Osteoblast (primary cell): Measurements from ENCODE around the gene CSNK1A1L. TPM values are rescaled to one million over a fixed set of nuclear protein-coding genes. Genes with fewer than 3 reads are reported as not detected.

Experiments used
- DNase-seq: peaks from one replicate; pipeline ENCODE4 v3.0.0; 2011; ENCODE audit warnings: low spot score, mixed read lengths; ENCODE audit not compliant: insufficient read length; ENCODE audit errors: missing footprints
- H2AFZ ChIP-seq: 2 replicates; pipeline ENCODE4 v1.6.0; 2011; ENCODE audit warnings: mild to moderate bottlenecking, low read length
- H3K27ac ChIP-seq: 2 replicates; pipeline ENCODE4 v1.5.1; 2011; ENCODE audit warnings: mild to moderate bottlenecking, low read depth, low read length, moderate library complexity
- H3K27me3 ChIP-seq: 2 replicates; pipeline ENCODE4 v1.6.0; 2012; ENCODE audit warnings: mild to moderate bottlenecking, control low read depth, inconsistent platforms, low read length, moderate library complexity; ENCODE audit not compliant: insufficient read depth
- H3K36me3 ChIP-seq: 2 replicates; pipeline ENCODE4 v1.5.1; 2011; ENCODE audit warnings: mild to moderate bottlenecking, low read length, control low read depth, moderate library complexity; ENCODE audit not compliant: insufficient read depth
- H3K4me1 ChIP-seq: 2 replicates; pipeline ENCODE4 v1.5.1; 2011; ENCODE audit warnings: mild to moderate bottlenecking, low read length, control low read depth, moderate library complexity; ENCODE audit not compliant: insufficient read depth
- H3K4me2 ChIP-seq: 2 replicates; pipeline ENCODE4 v1.6.0; 2011; ENCODE audit warnings: mild to moderate bottlenecking, low read length; ENCODE audit not compliant: insufficient read depth
- H3K4me3 ChIP-seq: fragments of 200-600 bp; sonication (generic); 3 replicates; pipeline ENCODE4 v1.5.1; 2012; ENCODE audit warnings: mild to moderate bottlenecking, low read length, inconsistent platforms; ENCODE audit not compliant: insufficient read depth
- H3K79me2 ChIP-seq: 2 replicates; pipeline ENCODE4 v1.6.0; 2012; ENCODE audit warnings: mild to moderate bottlenecking, low read length, control low read depth, inconsistent platforms; ENCODE audit not compliant: insufficient read depth
- H3K9me3 ChIP-seq: 2 replicates; pipeline ENCODE4 v1.5.1; 2011; ENCODE audit warnings: low read depth, low read length, control low read depth
- H4K20me1 ChIP-seq: 2 replicates; pipeline ENCODE4 v1.6.0; 2012; ENCODE audit warnings: mild to moderate bottlenecking, low read length, control low read depth; ENCODE audit not compliant: insufficient read depth
- CTCF ChIP-seq: IDR thresholded peaks from 2 replicates; pipeline ENCODE4 v1.5.1; 2011; ENCODE audit warnings: mild to moderate bottlenecking, low read depth, low read length, moderate library complexity; ENCODE audit errors: extremely low read depth
- total RNA-seq: library from RNA; depleted of rRNA; stranded (reverse); fragments of >200 nt; gene quantifications from 2 replicates; pipeline ENCODE4 v1.2.3, GENCODE V29; 2012

CSNK1A1L gene
- total RNA-seq, 1 donor: not detected

- H3K79me2 ChIP-seq: no peaks in the 10 kb centered on the region
- H3K36me3 ChIP-seq: no peaks in the 10 kb centered on the region
- H3K4me1 ChIP-seq: peaks cover 4% of the 10 kb centered on the region
- H3K27me3 ChIP-seq: no peaks in the 10 kb centered on the region
- no peaks in the 10 kb centered on the region for H4K20me1 ChIP-seq
- no peak overlapping the region for H3K4me2 ChIP-seq
- DNase-seq: no peak
- H3K4me3 ChIP-seq: no peak overlapping the region
- TF ChIP-seq CTCF: no peak
- no peaks in the 10 kb centered on the region for H3K9me3 ChIP-seq
- no peak overlapping the region for H3K27ac ChIP-seq
- no peak overlapping the region for H2AFZ ChIP-seq
Measured at GRCh38 chr13:37070956-37071355, 34.5 kb downstream of the CSNK1A1L start.

GRCh38 chr13:37070145-37070695 is 35.2 kb downstream of the CSNK1A1L start:
- no peak overlapping the region for H2AFZ ChIP-seq
- H3K79me2 ChIP-seq: no peaks in the 10 kb centered on the region
- no peak overlapping the region for H3K4me2 ChIP-seq
- no peak for DNase-seq
- no peaks in the 10 kb centered on the region for H4K20me1 ChIP-seq
- no peak overlapping the region for H3K4me3 ChIP-seq
- no peak overlapping the region for H3K27ac ChIP-seq
- H3K27me3 ChIP-seq: no peaks in the 10 kb centered on the region
- TF ChIP-seq CTCF: no peak
- peaks cover 4% of the 10 kb centered on the region for H3K4me1 ChIP-seq
- no peaks in the 10 kb centered on the region for H3K9me3 ChIP-seq
- H3K36me3 ChIP-seq: no peaks in the 10 kb centered on the region

GRCh38 chr13:37069597-37070103 is 35.8 kb downstream of the CSNK1A1L start:
- no peaks in the 10 kb centered on the region for H3K27me3 ChIP-seq
- no peak overlapping the region for H3K4me2 ChIP-seq
- H4K20me1 ChIP-seq: no peaks in the 10 kb centered on the region
- no peaks in the 10 kb centered on the region for H3K9me3 ChIP-seq
- no peak for DNase-seq
- H3K4me3 ChIP-seq: no peak overlapping the region
- TF ChIP-seq CTCF: no peak
- H3K79me2 ChIP-seq: no peaks in the 10 kb centered on the region
- no peak overlapping the region for H2AFZ ChIP-seq
- no peaks in the 10 kb centered on the region for H3K36me3 ChIP-seq
- peaks cover 4% of the 10 kb centered on the region for H3K4me1 ChIP-seq
- H3K27ac ChIP-seq: no peak overlapping the region

GRCh38 chr13:37068962-37069361 is 36.5 kb downstream of the CSNK1A1L start:
- Histone ChIP-seq H3K4me1 (peaks cover 4% of the 10 kb centered on the region), H3K36me3 (no peaks in the 10 kb centered on the region), H3K4me3 (no peak overlapping the region), H4K20me1 (no peaks in the 10 kb centered on the region), H3K27me3 (no peaks in the 10 kb centered on the region), H2AFZ (no peak overlapping the region), H3K4me2 (no peak overlapping the region), H3K9me3 (no peaks in the 10 kb centered on the region), H3K79me2 (no peaks in the 10 kb centered on the region), H3K27ac (no peak overlapping the region)
- peak; percentile 56 for TF ChIP-seq CTCF
- no peak for DNase-seq
